GM18951 (cell line): ENCODE measurements around the gene SMAD3.

Experiments used
- POLR2A ChIP-seq: IDR thresholded peaks from 4 replicates; pipeline ENCODE4 v1.6.1; 2011; ENCODE audit warnings: mild to moderate bottlenecking; ENCODE audit not compliant: insufficient read length, insufficient read depth; ENCODE audit errors: extremely low read depth
- in situ Hi-C: fragments of 300-500 bp; cut with MboI; formaldehyde crosslinking; loops from one replicate; pipeline ENCODE4 v1.12.0; 2022; ENCODE audit warnings: low sequenced_read_pairs, mixed read lengths, inconsistent platforms; ENCODE audit not compliant: unreplicated experiment

The SMAD3 gene

DNA sequence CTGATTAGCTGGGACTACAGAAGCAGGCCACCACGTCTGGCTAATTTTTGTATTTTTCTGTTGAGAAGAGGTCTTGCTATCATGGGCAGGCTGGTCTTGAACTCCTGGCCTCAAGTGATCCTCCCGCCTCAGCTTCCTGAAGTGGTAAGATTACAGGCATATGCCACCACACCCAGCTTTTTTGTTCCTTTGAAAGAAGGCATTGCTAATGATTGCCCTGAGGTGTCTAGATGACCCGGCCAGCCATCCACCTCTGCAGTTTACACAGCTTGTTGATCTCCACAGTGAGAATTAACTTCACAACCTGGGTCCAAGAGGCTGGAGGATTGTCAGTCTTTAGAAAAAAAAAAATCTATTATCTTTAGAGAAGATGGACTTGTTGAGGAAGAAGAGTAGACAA is 58.7 kb downstream of the SMAD3 start:
- in situ Hi-C loops = no loop called here
- no peak for TF ChIP-seq POLR2A

DNA sequence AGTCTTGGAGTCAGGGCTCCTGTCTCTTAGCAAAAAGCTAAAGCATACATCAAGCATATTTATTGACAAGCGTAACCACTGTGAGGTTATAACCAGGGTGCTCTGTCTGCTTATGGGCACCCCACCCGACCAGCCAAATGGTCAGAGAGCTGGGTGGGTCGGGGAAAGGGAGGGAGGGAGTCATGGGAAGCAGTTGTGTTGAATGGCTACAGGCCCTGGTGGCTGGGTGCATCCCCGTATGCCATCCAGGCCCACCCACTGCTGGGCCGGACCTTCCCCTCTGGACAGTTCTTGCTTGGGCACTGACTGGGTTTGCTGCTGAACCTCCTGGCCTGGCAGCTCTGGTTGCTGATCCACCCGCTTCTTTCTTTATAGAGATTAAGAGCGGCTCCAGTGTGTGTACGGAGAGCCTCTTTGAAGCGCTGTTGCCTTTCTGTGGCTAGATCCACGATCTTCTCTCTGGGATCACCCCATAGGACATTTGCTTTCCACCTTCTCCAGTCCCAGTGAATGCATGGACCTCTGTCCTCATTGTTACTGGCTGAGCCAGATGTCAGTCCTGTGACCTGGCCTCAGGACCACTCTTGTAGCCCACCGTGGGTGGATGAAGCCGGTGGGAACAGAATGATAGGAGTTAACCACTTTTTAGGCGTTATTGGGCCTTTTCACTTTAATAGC is 59.6 kb downstream of the SMAD3 start:
- in situ Hi-C loops = no loop called here
- no peak for TF ChIP-seq POLR2A

DNA sequence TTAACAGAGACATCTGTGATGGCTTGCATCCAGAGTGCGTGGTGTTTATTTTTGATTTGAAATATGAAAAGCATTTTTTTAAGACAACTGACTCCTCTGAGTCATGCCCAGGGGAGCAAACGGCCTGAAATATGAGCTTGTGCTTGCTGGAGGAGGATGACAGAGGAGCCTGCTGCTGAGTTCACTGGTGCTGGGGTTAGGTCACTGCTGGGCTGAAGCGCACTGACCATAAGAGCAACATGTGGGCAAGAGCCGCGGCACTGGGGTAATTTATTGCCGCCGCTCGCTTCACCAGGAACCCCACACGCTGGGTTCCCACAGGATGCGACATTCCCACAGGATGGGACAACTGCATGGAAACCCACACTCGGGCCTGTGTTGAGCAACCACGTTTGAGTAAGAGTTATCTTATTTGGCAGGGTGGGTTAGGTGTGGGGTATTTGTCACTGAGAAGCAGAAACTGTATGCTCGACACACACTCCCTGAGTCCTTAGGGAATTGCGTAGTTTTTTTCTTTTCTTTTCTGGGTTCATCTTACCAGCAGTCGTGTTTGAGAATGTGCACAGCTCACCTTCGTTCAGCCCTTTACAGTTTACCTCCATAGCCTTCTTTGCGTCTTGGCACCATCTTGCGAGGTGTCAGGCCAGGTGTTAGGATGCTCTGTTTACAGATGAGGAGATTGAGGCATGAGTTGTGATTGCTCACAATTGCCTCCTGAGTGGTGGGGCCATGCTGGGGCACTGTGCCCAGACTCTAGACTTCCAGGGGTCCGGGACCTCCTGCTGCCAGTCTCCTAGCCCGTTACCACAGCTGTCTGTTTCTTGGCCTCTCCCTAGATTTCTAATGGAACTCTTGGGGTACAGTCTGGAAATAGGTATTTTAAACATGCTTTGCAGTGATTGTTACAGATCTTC is 60.4 kb downstream of the SMAD3 start:
- in situ Hi-C loops = no loop called here
- no peak for TF ChIP-seq POLR2A

DNA sequence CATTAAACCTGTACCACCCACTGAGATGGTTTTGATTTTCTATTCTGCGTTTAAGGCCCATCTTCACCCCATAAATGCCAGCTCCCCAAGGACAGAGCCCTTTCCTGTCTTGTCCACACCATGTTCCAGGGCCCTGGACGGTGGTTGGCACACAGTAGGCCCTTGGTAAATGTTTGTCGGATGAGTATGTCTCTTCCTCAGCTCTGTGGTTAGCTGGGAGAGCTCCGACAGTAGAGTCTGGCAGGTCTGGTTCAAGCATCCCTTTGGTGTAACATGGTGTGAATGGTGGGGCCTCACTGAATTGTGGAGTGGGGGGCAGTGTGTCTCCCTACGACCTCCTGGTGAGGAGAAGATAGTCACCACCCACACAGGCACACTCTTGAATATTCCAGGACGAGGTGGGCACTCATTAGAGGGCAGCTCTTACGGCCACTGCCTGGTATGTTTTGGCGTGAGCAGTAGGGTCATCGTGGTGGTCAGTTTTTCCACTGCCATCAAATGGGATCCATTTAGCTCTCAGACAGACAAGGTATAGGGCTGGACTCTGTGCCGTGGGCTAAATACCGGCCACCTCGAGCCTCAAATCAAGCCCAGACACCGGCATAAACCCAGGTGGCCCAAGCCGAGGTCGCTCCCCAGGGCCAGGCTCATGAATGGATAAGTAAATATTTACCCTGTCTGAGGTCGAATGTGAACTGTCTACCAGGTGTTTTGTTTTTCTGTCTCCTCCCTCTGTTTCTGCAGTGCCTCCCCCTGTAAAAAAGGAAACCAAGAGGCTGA is 61.3 kb downstream of the SMAD3 start:
- in situ Hi-C loops = no loop called here
- TF ChIP-seq POLR2A = no peak

DNA sequence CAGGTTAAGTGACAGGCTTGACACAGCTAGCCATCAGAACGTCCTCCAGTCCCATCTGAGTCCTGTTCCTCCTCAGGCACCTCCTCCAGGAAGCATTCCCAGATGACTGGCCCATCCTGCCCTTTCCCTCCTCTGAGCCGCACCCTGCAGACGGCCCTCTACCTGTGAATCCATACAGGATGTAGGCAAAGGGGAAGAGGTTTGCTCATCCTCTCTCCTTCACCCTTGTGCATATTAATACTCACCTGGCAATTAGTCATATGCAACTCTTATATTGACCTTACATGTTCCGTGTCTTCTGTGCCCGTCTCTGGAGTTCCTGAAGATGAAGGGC is 61.9 kb downstream of the SMAD3 start:
- in situ Hi-C loops = no loop called here
- no peak for TF ChIP-seq POLR2A

DNA sequence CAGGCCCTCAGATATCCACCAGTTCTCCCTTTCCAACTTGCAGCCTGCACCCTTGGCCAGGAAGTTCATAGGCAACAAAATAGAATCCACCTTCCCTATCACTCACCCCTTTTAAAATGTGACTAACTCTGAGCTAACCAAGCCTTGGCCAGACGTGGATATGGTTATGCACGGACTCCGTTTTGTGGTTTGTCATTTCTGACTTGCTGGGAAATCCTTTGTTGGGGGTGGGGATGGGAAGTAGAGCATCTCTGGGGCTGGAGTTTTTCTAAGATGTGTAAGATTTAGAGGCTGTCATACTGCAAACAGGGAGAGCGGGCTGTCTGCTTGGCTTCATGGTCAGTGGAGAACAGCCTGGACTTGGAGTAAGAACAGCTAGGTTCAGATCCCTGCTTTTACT is 62.6 kb downstream of the SMAD3 start:
- TF ChIP-seq POLR2A = no peak
- in situ Hi-C loops = no loop called here

DNA sequence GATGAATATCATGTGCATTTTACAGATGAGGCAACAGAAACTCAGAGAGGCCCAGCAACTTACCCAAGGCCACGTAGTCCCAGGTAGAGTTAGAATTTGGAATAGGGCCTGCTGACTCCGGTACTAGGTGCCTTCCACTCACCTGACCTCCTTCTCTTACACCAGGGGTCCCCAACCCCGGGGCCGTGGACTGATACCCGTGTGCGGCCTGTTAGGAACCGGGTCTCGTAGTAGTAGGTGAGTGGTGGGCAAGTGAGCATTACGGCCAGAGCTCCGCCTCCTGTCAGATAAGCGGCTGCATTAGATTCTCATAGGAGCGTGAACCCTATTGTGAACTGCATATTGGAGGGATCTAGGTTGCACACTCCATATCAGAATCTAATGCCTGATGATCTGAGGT is 64.8 kb downstream of the SMAD3 start:
- no peak for TF ChIP-seq POLR2A
- in situ Hi-C loops = no loop called here

DNA sequence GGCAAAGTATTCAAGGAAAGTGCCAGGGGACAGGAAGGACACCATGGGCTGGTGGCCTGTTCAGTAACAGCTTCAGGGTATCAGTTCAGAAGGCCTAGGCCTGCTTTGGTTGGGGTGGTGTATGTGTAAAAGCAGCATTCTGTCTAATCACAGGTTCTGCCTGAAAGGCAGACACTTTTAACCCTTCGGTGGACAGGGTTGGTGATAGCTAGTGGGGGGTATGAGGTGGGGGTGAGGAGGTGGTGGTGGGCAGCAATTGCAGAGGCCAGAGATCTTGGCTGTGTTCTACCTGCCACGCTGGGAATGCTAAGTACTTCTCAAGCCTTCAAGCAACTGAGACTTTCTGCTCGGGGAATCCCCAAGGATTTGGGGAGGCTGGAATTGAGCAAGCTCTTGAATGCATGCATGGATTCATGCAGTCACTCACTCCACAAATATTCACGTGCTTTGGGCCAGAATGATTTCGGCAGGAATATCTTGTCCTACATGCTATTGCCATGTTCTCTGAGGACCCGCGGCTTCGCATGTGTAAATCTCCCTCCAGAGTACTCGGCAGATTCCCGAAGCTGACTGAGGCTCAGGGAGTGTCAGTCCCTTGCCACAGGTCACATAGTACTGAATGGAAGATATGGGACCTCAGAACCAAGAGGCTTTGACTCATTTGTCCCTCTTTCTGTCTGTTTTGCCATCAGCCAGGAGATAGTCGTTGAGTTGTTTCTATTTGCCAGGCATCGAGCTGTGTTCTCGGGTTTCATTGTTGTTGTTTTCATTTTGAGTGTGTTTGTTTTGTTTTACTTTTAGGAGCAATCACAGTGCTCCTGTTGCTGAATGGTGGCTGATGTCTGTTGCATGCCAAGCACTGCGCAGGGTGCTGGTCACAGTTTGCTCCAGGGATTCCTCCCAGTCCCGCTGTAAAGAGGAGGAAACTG is 65.5 kb downstream of the SMAD3 start:
- in situ Hi-C loops = no loop called here
- no peak for TF ChIP-seq POLR2A

DNA sequence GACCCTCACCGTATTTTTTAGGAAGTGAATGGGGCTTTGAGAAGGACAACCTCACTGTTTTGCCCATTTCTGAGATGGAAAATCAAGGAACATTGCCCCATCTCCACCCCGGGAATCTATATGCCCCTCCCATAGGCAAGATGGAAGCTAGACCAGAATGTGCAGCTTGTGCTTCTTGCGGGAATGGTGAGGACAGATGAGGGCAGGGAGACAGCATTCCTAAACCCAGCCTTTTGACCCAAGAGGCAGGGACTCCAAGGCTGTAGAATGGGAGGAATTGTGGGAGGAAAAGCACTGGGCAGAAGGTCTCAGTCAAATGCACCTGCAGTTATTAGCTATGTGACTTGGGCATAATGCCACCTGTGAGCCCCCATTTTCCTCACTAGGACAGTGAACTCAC is 66.9 kb downstream of the SMAD3 start:
- in situ Hi-C loops = no loop called here
- TF ChIP-seq POLR2A = no peak

DNA sequence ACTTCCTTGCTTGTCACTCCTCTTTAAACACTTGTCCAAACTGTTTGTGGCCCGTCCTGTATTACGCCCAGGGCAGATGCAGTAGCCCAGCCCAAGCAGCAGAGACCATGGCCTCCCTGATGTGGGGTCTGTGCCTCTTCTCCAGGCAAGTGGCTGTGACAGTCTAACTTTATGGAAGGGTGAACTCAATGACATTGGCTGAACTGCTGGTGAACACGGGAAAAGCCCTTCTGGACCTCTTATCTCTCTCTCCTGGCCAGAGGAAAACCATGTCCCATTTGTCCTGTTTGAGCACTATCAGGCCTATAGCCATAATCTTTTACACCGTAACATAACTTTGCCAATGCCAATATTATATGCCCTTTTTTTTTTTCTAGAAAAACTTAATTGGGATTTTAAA is 67.6 kb downstream of the SMAD3 start:
- in situ Hi-C loops = no loop called here

DNA sequence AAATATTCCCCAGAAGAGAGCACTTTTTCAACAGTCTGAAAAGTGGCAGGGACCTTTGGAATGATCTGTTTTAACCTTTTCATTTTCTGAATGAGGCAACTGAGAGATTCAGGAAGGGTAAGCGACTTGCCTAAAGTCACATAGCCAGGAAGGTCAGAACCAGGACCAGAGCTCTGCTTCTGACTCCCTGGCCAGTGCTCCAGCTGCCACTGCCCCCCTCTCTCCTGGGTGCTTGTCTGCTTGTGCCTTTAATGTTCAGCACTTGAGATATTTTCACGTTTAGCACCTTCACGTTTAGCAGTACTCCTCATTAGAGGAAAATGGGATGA is 68.3 kb downstream of the SMAD3 start:
- in situ Hi-C loops = no loop called here
- no peak for TF ChIP-seq POLR2A

More for the DNA sequence above, 67.6 kb downstream of the SMAD3 start:
- no peak for TF ChIP-seq POLR2A

DNA sequence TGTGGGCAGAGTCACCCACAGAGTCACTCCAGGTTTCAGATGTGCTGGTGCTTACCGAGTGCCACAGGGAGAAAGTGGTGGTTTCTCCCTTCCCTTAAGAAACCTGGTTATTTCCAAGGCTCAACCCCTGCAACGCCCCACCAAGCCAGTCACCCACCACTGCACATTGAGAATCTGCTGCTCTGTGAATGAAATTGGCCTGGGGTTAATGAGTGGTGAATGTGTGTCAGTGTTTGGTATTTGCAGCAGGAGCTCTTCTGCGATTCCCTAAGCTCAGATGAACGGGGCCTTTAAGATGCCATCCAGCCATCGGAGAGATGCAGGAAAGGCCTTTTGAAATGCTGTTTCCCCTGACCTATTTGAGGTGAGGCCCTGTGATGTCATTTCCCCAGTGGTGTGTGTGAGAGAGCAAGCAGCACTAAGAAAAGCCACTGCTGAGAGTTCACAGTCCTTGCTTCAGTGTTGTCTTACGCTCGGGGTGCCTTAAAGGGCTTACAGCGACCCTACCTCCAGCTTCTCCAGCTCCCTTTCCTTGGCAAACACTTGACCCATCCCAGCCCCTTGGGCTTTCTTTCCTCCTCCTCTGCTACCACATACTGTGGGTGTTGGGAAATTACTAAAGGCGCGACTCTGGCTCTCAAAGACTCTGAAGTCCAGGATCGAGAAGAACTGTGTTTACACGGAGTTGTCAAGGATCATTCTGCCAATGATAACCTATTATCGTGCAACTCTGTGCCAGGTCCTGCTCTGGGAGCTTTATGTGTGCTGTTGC is 68.9 kb downstream of the SMAD3 start:
- peak; percentile 36 for TF ChIP-seq POLR2A
- in situ Hi-C loops = no loop called here
